ENCODE measurements around the gene MDH2.
"Not testable (repeated sequence)": the region's sequence is repeated elsewhere in the genome, so short reads cannot be mapped to it uniquely, and the experiment has no call there.

Gene MDH2

DNA sequence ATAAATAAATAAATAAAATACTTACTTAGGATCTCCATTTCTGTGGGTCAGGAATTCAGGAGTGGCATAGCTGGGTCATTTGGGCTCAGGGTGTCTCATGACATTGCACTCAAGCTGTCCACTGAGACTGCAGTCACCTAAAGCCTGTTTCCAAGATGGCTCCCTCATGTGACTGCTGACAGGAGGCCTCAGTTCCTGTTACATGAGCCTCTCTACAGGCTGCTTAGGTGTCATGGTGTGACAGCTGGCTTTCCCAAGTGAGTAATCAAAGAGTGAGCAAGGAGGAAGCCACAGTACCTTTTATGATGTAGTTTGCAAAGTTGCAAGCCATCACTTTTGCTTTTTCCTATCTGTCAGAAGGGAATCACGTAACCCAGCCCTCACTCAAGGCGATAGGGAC is 55.9 kb downstream of the MDH2 start:
- not testable (repeated sequence) for H3K4me1 Mint-ChIP-seq; H3K9me3 Mint-ChIP-seq; H3K4me3 Mint-ChIP-seq; H3K27ac Mint-ChIP-seq; DNase-seq; H3K27me3 Mint-ChIP-seq; H3K36me3 Mint-ChIP-seq (ENCODE audit: low read depth)
- ATAC-seq, result peak; percentile 84

GRCh38 chr7:76106130-76106529 is 58.2 kb downstream of the MDH2 start:
- H3K27ac Mint-ChIP-seq; H3K36me3 Mint-ChIP-seq (ENCODE audit: low read depth); DNase-seq; H3K27me3 Mint-ChIP-seq; H3K4me3 Mint-ChIP-seq; ATAC-seq; H3K9me3 Mint-ChIP-seq; H3K4me1 Mint-ChIP-seq: not testable (repeated sequence)

DNA sequence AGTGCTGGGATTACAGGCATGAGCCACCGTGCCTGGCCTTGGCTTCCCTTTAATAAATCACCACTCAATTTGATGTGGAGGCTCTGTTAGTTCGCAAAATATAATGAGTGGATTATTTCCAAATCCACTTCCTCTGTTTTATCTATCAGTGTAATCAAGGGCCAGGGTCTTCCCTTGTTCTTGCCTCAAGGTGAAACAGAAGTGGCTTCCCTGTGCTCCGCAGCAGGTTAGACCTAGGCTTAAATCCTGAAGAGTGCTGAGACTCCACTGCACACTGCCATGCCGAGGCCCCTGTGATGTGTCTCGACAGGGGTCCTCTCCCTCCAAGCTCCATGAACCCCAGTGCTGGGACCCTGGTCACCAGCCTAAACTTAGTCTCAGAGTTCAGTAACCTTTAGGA is 59.0 kb downstream of the MDH2 start:
- Mint-ChIP-seq H3K36me3 (ENCODE audit: low read depth) (no peaks in the 10 kb centered on the region), H3K27me3 (no peaks in the 10 kb centered on the region), H3K9me3 (no peaks in the 10 kb centered on the region), H3K4me3 (no peak overlapping the region), H3K27ac (no peak overlapping the region), H3K4me1 (peaks cover 4% of the 10 kb centered on the region)
- DNase-seq, result no peak
- no peak for ATAC-seq

- Mint-ChIP-seq H3K27ac (no peak overlapping the region), H3K27me3 (no peaks in the 10 kb centered on the region), H3K4me3 (no peak overlapping the region), H3K9me3 (no peaks in the 10 kb centered on the region), H3K4me1 (no peaks in the 10 kb centered on the region), H3K36me3 (ENCODE audit: low read depth) (no peaks in the 10 kb centered on the region)
- no peak for ATAC-seq
- no peak for DNase-seq
Observed at GRCh38 chr7:76108540-76109233, 60.8 kb downstream of the MDH2 start.

GRCh38 chr7:76113042-76113630 is 65.2 kb downstream of the MDH2 start:
- H3K27ac Mint-ChIP-seq; H3K4me3 Mint-ChIP-seq; H3K4me1 Mint-ChIP-seq; H3K27me3 Mint-ChIP-seq; H3K36me3 Mint-ChIP-seq (ENCODE audit: low read depth); H3K9me3 Mint-ChIP-seq; ATAC-seq; DNase-seq: not testable (repeated sequence)

DNA sequence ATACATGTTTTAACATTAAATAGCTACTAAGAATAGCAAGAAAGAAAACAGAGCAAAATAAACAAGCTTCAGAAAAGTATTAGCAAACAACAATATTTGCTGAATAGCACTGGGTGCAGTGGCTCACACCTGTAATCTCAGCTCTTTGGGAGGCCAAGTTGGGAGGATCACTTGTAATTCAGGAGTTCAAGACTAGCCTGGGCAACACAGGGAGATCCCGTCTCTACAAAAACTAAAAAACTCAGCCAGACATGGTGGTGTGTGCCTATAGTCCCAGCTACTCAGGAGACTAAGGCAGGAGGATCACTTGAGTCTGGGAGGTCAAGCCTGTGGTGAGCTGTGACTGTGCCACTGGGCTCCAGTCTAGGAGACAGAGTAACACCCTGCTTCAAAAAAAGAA is 66.8 kb downstream of the MDH2 start:
- H3K4me1 Mint-ChIP-seq; ATAC-seq; H3K4me3 Mint-ChIP-seq; H3K27ac Mint-ChIP-seq; H3K9me3 Mint-ChIP-seq; DNase-seq; H3K36me3 Mint-ChIP-seq (ENCODE audit: low read depth); H3K27me3 Mint-ChIP-seq: not testable (repeated sequence)
